DND-41 (cell line): ENCODE measurements around the gene RELL2.

Experiments
- ATAC-seq: fragments of 200-7000 bp; cut with Tn5 transposase; 3 replicates; pipeline ENCODE4 v1.9.1; 2021; ENCODE audit warnings: low read depth; ENCODE audit not compliant: insufficient read depth
- DNase-seq: peaks from one replicate; pipeline ENCODE4 v3.0.0-alpha.2; 2020
- H2AFZ ChIP-seq: 2 replicates; pipeline ENCODE4 v1.6.0; 2012; ENCODE audit warnings: low read depth, low read length
- H3K27ac ChIP-seq: 2 replicates; pipeline ENCODE4 v1.5.1; 2012; ENCODE audit warnings: low read length, inconsistent platforms
- H3K27me3 ChIP-seq: fragments of 200-600 bp; sonication (generic); 2 replicates; pipeline ENCODE4 v1.6.0; 2012; ENCODE audit warnings: low read length, mild to moderate bottlenecking, inconsistent platforms; ENCODE audit not compliant: insufficient read depth, poor library complexity
- H3K36me3 ChIP-seq: 2 replicates; pipeline ENCODE4 v1.5.1; 2012; ENCODE audit warnings: low read length, inconsistent platforms; ENCODE audit not compliant: insufficient read depth
- H3K4me1 ChIP-seq: 2 replicates; pipeline ENCODE4 v1.5.1; 2012; ENCODE audit warnings: mild to moderate bottlenecking, low read length; ENCODE audit not compliant: insufficient read depth
- H3K4me2 ChIP-seq: 2 replicates; pipeline ENCODE4 v1.6.0; 2012; ENCODE audit warnings: mild to moderate bottlenecking, moderate library complexity, low read length, inconsistent platforms; ENCODE audit not compliant: insufficient read depth
- H3K4me3 ChIP-seq, 2 experiments: fragments of 200-600 bp in 1 of 2; shearing (Covaris generic) in 1 of 2; 2 replicates each; pipeline ENCODE4 v1.5.1; 2012 to 2016; ENCODE audit warnings: inconsistent platforms in 2 of 2, low read length in 2 of 2, mild to moderate bottlenecking in 2 of 2, low read depth in 1 of 2, moderate library complexity in 1 of 2
- H3K79me2 ChIP-seq: 2 replicates; pipeline ENCODE4 v1.6.0; 2012; ENCODE audit warnings: low read length, inconsistent platforms; ENCODE audit not compliant: insufficient read depth
- H3K9ac ChIP-seq: 2 replicates; pipeline ENCODE4 v1.6.0; 2012; ENCODE audit warnings: low read depth, mild to moderate bottlenecking, inconsistent platforms, low read length, moderate library complexity
- H3K9me3 ChIP-seq: 2 replicates; pipeline ENCODE4 v1.5.1; 2012; ENCODE audit warnings: low read length, moderate library complexity, mild to moderate bottlenecking, inconsistent platforms; ENCODE audit not compliant: insufficient read depth, severe bottlenecking
- H4K20me1 ChIP-seq: 2 replicates; pipeline ENCODE4 v1.6.0; 2012; ENCODE audit warnings: low read length; ENCODE audit not compliant: insufficient read depth
- CTCF ChIP-seq: IDR thresholded peaks from 2 replicates; pipeline ENCODE4 v1.5.1; 2012; ENCODE audit warnings: borderline replicate concordance, low read length, moderate library complexity, mild to moderate bottlenecking; ENCODE audit not compliant: poor library complexity, severe bottlenecking; ENCODE audit errors: extremely low read depth
- EZH2 ChIP-seq: IDR thresholded peaks from 3 replicates; pipeline ENCODE4 v1.6.1; 2012; ENCODE audit warnings: borderline replicate concordance, low read depth, mild to moderate bottlenecking, moderate library complexity, low read length, inconsistent platforms; ENCODE audit not compliant: severe bottlenecking

RELL2 gene

DNA sequence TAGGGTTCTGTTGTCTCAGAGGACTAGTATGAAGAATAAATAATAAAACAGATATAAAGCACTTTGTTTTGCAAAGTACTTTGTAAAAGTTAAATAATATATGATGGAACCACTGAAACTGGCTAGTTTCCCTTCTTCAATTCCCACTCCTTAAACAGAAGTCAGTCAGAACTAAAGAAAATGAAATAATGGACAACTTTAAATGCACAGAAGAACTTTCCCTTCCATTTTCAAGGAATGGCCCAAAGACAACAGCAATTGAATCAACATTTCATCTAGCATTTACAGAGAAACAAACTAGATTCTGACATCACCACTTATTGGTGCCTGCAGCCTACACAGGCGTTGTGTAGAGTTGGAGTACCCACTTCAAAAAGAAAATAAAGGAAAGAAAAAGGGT lies 34.2 kb upstream of the RELL2 start:
- peaks cover 8% of the 10 kb centered on the region for H3K36me3 ChIP-seq
- peaks cover 92% of the 10 kb centered on the region for H3K79me2 ChIP-seq
- no peak for TF ChIP-seq EZH2
- no peak for TF ChIP-seq CTCF
- H3K27ac ChIP-seq, result peak overlapping the region; percentile 92
- H3K27me3 ChIP-seq, result no peaks in the 10 kb centered on the region
- H3K4me1 ChIP-seq, result peaks cover 93% of the 10 kb centered on the region
- H3K9ac ChIP-seq, result peak overlapping the region; percentile 7; the same call in 1 of the 2 replicates
- H3K9me3 ChIP-seq, result no peaks in the 10 kb centered on the region
- 0 out of 2 replicates have a peak overlapping the region, but pooled peaks have one; percentile 15 for H3K4me2 ChIP-seq
- no peak overlapping the region for H2AFZ ChIP-seq
- ATAC-seq, result no peak
- no peak for DNase-seq
- peaks cover 26% of the 10 kb centered on the region for H4K20me1 ChIP-seq
- no peak overlapping the region for H3K4me3 ChIP-seq

GRCh38 chr5:141603923-141604717 lies 32.7 kb upstream of the RELL2 start:
- peak overlapping the region; percentile 92 for H3K27ac ChIP-seq

GRCh38 chr5:141605523-141606277 lies 31.1 kb upstream of the RELL2 start:
- peak overlapping the region in 1 of 2 experiments; percentile 45; a peak in 2 of 4 replicates for H3K4me3 ChIP-seq
- no peaks in the 10 kb centered on the region for H3K9me3 ChIP-seq
- peaks cover 93% of the 10 kb centered on the region for H3K4me1 ChIP-seq
- H4K20me1 ChIP-seq, result peaks cover 6% of the 10 kb centered on the region; the same call in 1 of the 2 replicates
- peaks cover 13% of the 10 kb centered on the region; the same call in 1 of the 2 replicates for H3K36me3 ChIP-seq
- peak overlapping the region; percentile 92 for H3K27ac ChIP-seq
- H3K27me3 ChIP-seq, result no peaks in the 10 kb centered on the region
- ATAC-seq (peak; percentile 96), DNase-seq (peak; percentile 88)
- peak overlapping the region; percentile 56 for H3K9ac ChIP-seq
- peak overlapping the region; percentile 57 for H3K4me2 ChIP-seq
- TF ChIP-seq CTCF (peak; percentile 7), EZH2 (no peak)
- peak overlapping the region; percentile 61; the same call in 1 of the 2 replicates for H2AFZ ChIP-seq
- H3K79me2 ChIP-seq, result peaks cover 91% of the 10 kb centered on the region

More at GRCh38 chr5:141603923-141604717, 32.7 kb upstream of the RELL2 start:
- Histone ChIP-seq H3K79me2 (peaks cover 92% of the 10 kb centered on the region), H3K9ac (peak overlapping the region; percentile 56), H2AFZ (no peak overlapping the region), H3K4me3 (no peak overlapping the region), H3K4me2 (peak overlapping the region; percentile 57), H3K9me3 (no peaks in the 10 kb centered on the region), H4K20me1 (peaks cover 14% of the 10 kb centered on the region), H3K36me3 (peaks cover 4% of the 10 kb centered on the region), H3K4me1 (peaks cover 95% of the 10 kb centered on the region), H3K27me3 (no peaks in the 10 kb centered on the region)
- TF ChIP-seq CTCF (no peak), EZH2 (no peak)
- no peak for ATAC-seq
- peak; percentile 42 for DNase-seq
